Fibroblast of mammary gland (primary cell): Measurements from ENCODE around the gene MBTPS2.

Source experiments
- DNase-seq: peaks from one replicate; pipeline ENCODE4 v3.0.0-alpha.2; 2010; ENCODE audit warnings: low read depth
- H3K4me3 ChIP-seq: 2 replicates; pipeline ENCODE4 v1.5.1; 2011; ENCODE audit warnings: low read depth, mild to moderate bottlenecking, low read length, moderate library complexity; ENCODE audit not compliant: control insufficient read depth
- TF ChIP-seq, protein P1 (sequence below): conservative IDR thresholded peaks from 2 replicates; pipeline ENCODE4 v1.5.1; 2011; ENCODE audit warnings: low read depth, low read length, inconsistent platforms; ENCODE audit not compliant: control insufficient read depth, insufficient read depth

MBTPS2 gene

DNA sequence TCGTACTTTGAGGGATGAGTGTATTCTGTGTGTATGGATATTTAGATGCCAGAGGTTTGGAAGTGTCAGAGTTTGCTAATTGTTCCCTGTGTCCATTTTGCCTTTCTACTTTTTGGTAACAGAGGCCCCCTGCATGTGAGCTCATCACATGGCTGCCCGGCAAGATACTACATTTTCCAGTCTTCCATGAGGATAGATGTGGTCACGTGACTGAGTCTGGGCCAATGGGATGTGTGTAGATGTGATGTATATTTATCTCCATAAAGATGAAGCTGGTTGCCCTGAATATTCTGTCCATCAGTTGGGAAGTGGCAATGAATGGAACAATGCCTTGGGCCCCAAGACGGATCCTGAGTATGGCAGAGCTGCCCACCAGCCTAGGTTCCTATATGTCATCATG, 72.1 kb downstream of the MBTPS2 start:
- TF ChIP-seq, protein P1, sequence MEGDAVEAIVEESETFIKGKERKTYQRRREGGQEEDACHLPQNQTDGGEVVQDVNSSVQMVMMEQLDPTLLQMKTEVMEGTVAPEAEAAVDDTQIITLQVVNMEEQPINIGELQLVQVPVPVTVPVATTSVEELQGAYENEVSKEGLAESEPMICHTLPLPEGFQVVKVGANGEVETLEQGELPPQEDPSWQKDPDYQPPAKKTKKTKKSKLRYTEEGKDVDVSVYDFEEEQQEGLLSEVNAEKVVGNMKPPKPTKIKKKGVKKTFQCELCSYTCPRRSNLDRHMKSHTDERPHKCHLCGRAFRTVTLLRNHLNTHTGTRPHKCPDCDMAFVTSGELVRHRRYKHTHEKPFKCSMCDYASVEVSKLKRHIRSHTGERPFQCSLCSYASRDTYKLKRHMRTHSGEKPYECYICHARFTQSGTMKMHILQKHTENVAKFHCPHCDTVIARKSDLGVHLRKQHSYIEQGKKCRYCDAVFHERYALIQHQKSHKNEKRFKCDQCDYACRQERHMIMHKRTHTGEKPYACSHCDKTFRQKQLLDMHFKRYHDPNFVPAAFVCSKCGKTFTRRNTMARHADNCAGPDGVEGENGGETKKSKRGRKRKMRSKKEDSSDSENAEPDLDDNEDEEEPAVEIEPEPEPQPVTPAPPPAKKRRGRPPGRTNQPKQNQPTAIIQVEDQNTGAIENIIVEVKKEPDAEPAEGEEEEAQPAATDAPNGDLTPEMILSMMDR, result no peak
- no peak overlapping the region for H3K4me3 ChIP-seq
- DNase-seq, result no peak

DNA sequence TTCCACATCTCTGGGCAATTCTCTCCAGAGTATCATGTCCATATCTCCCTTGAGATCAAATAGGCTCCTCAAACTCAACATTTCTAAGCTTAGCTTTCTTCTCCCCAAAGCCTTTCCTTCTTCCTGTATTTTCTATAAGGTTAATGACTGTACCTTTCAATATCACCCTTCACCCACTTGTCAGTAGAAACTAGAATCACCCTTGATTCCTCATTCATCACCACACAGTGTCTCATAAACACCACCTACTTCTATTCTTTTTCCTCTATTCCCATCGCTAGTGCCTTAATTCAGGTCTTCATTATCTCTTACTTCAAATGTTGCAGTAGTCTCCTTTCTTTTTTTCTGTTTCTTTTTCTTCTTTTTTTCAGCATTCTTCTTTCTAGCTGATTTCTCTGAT, 72.8 kb downstream of the MBTPS2 start:
- DNase-seq, result no peak

DNA sequence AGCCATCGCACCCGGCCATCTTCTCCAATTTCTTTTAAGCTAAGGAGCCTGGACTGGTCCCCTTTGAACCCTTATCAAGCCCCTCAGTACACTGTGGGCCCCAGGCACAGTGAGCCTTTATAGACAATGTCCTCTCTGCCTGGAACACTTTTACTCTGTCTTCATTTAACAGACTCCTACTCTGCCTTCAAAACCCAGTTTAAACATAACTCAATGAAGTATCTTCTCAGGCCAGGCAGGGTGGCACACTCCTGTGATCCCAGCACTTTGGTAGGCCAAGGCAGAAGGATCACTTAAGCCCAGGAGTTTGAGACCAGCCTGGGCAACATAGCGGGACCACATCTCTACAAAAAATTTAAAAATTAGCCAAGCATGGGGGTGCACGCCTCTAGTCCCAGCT, 73.6 kb downstream of the MBTPS2 start:
- no peak for DNase-seq
- TF ChIP-seq, protein P1, result no peak
- H3K4me3 ChIP-seq, result no peak overlapping the region

More for the DNA sequence above, 72.8 kb downstream of the MBTPS2 start:
- TF ChIP-seq, protein P1, result no peak
- H3K4me3 ChIP-seq, result no peak overlapping the region

DNA sequence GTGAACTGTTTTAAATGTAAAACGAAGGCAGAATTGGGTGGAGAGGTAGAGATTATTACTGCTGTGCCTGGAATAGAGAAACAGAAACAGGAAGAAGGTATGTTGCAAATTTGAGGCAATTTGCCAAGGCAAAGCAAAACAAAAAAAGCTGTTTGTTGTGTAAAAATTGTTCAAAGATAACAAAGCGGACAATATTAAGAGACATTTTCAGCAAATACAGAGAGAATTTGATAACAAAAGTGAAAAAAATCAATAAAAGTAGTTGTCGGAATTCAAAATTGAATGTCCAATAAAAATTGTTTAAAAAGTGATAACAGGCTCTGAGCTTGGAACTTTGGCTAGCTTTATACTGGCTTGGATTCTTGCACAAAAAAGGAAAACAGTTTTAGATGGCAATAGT, 86.7 kb downstream of the MBTPS2 start:
- no peak overlapping the region for H3K4me3 ChIP-seq
- TF ChIP-seq, protein P1, result no peak
- DNase-seq, result peak; percentile 48

DNA sequence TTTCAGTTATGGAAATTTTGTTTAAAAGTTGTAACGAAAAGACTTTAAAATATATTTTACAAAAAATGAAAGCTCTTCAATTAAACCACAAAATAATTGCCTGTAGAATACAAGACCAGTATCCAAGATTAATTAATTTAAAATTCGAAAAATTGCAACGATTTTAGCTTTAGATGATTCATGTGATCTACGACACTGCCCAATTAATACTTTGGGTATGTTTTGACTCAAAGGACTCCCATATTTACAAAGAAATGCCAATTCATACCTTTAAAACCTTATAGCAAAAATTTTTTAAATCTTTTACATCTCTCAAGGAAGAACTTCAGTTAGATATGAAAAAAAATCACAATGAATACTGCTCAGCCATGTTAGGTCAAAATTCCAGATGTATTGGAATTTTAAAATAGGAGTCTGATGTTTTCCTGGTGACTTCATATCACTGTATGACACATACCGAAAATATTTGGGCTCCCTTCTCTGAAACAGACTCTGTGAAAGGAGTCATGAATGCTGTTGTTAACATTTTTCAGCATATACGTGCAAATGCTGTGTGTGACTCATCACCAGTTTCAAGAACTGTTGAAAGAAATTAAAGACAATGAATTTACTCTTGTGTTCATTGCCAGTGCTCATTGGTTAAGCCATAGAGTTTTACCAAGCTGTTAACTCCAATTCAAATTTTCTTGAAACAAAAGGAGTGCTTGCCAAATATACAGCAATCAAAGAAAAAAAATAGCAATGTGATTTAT, 87.3 kb downstream of the MBTPS2 start:
- TF ChIP-seq, protein P1, result no peak
- H3K4me3 ChIP-seq, result peak overlapping the region; percentile 15
- peak; percentile 96 for DNase-seq

DNA sequence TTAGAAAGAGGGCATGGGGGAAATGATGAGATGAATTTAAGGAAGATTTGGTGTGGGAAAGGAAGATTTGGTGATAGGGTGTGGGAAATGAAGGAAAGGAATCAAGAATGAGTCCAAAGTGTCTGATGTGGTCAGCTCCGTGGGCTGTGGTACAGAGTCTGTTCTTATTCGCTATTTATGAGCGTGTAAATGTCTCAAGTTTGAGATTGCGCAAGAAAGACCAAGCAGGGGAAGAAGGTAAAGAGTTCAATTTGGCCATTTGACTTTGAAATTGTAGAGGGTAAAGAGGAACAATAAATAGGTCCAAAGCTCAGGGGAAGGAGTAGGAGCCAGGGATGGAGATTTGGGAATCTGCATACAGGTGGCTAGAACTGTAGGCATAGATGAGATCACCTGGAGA, 89.8 kb downstream of the MBTPS2 start:
- DNase-seq, result no peak

More for the DNA sequence above, 89.8 kb downstream of the MBTPS2 start:
- no peak overlapping the region for H3K4me3 ChIP-seq
- TF ChIP-seq, protein P1, result no peak
